H1 (cell line): ENCODE data around the gene TMEM121B. TPM values are rescaled to one million over a fixed set of nuclear protein-coding genes. Genes with fewer than 3 reads are reported as not detected.

ENCODE experiments used
- CTCF ChIA-PET: fragments of 300-600 bp; sonication (Branson Sonifier 250); formaldehyde crosslinking; loops from one replicate; lab custom pipeline; 2021; ENCODE audit not compliant: partially characterized antibody; lab: Charles Lee
- POLR2A ChIA-PET: fragments of 300-600 bp; sonication (Branson Sonifier 250); formaldehyde crosslinking; loops from one replicate; lab custom pipeline; 2021; ENCODE audit warnings: inconsistent platforms; ENCODE audit not compliant: partially characterized antibody; lab: Charles Lee
- DNase-seq, 2 experiments: peaks; one replicate each; pipeline versions ENCODE4 v3.0.0 to v3.0.0-alpha.2; 2010 to 2022; ENCODE audit warnings: low spot score in 2 of 2, low read depth in 1 of 2, mixed read lengths in 1 of 2
- FAIRE-seq: peaks from 2 replicates; lab custom pipeline; 2011; peaks lifted over from hg19 to GRCh38; lab: Jason Lieb, UNC
- H2AFZ ChIP-seq: 2 replicates; pipeline ENCODE4 v1.8.1; 2012; ENCODE audit warnings: low read length, inconsistent platforms
- H2AK5ac ChIP-seq: 2 replicates; pipeline ENCODE4 v1.6.1; 2013; ENCODE audit warnings: low read depth, low read length
- H2BK120ac ChIP-seq: replicated peaks from 2 replicates; pipeline ENCODE3; 2013; ENCODE audit warnings: low read depth, low read length, inconsistent platforms
- H2BK12ac ChIP-seq: 2 replicates; pipeline ENCODE4 v1.6.1; 2013; ENCODE audit warnings: low read depth, low read length
- H2BK15ac ChIP-seq: 2 replicates; pipeline ENCODE4 v1.6.1; 2013; ENCODE audit warnings: low read length
- H2BK20ac ChIP-seq: 2 replicates; pipeline ENCODE4 v1.6.1; 2013; ENCODE audit warnings: low read length
- H2BK5ac ChIP-seq: 2 replicates; pipeline ENCODE4 v1.6.1; 2013; ENCODE audit warnings: low read depth, low read length
- H3K14ac ChIP-seq: 2 replicates; pipeline ENCODE4 v1.6.1; 2013; ENCODE audit warnings: inconsistent platforms; ENCODE audit not compliant: insufficient read length
- H3K18ac ChIP-seq: 2 replicates; pipeline ENCODE4 v1.6.1; 2013; ENCODE audit warnings: low read length; ENCODE audit errors: extremely low read depth
- H3K23ac ChIP-seq: 2 replicates; pipeline ENCODE4 v1.6.1; 2013; ENCODE audit warnings: inconsistent platforms; ENCODE audit not compliant: insufficient read length
- H3K23me2 ChIP-seq: 2 replicates; pipeline ENCODE4 v1.6.1; 2013; ENCODE audit warnings: low read depth, low read length
- H3K27ac ChIP-seq: 2 replicates; pipeline ENCODE4 v1.6.1; 2011; ENCODE audit warnings: low read depth, low read length, inconsistent platforms
- H3K27me3 ChIP-seq, 4 experiments: replicated peaks in 1 of 4; 1 replicate in 1 of 4; 2 replicates in 3 of 4; pipeline versions ENCODE4 v1.6.1 to v1.8.1; 2011 to 2013; ENCODE audit warnings: low read length in 3 of 4, mild to moderate bottlenecking in 3 of 4, inconsistent platforms in 2 of 4, mixed read lengths in 2 of 4, moderate library complexity in 1 of 4; ENCODE audit not compliant: control insufficient read depth in 3 of 4, insufficient read depth in 3 of 4; ENCODE audit errors: extremely low read depth in 1 of 4
- H3K36me3 ChIP-seq, 4 experiments: 2 replicates each; pipeline versions ENCODE4 v1.6.1 to v1.8.1; 2011 to 2013; ENCODE audit warnings: mild to moderate bottlenecking in 4 of 4, low read length in 3 of 4, moderate library complexity in 2 of 4, control low read depth in 1 of 4, inconsistent platforms in 1 of 4; ENCODE audit not compliant: insufficient read depth in 4 of 4, control insufficient read depth in 2 of 4
- H3K4ac ChIP-seq: replicated peaks from 2 replicates; pipeline ENCODE3; 2013; ENCODE audit warnings: low read length, low read depth, mixed read lengths, inconsistent platforms; ENCODE audit not compliant: insufficient read length
- H3K4me1 ChIP-seq, 4 experiments: replicated peaks in 1 of 4; 1 replicate in 1 of 4; 2 replicates in 3 of 4; pipeline versions ENCODE4 v1.6.1 to v1.8.1; 2011 to 2013; ENCODE audit warnings: low read length in 3 of 4, inconsistent platforms in 2 of 4, mixed read lengths in 1 of 4; ENCODE audit not compliant: insufficient read depth in 4 of 4, control insufficient read depth in 3 of 4
- H3K4me2 ChIP-seq, 2 experiments: 2 replicates each; pipeline versions ENCODE4 v1.6.1 to v1.8.1; 2011 to 2013; ENCODE audit warnings: low read depth in 2 of 2, low read length in 2 of 2, control low read depth in 1 of 2, inconsistent platforms in 1 of 2, mild to moderate bottlenecking in 1 of 2; ENCODE audit not compliant: insufficient read depth in 1 of 2
- H3K4me3 ChIP-seq, 4 experiments: fragments of 200-600, 300-600 bp in 1 of 4; sonication (generic), shearing (Covaris generic), sonication (Bioruptor Twin) in 1 of 4; 2 replicates each; pipeline versions ENCODE4 v1.5.1 to v1.8.1; 2011 to 2016; ENCODE audit warnings: low read length in 4 of 4, low read depth in 3 of 4, control low read depth in 2 of 4, inconsistent platforms in 2 of 4, mild to moderate bottlenecking in 2 of 4, mixed read lengths in 1 of 4, moderate library complexity in 1 of 4; ENCODE audit not compliant: insufficient read depth in 2 of 4; ENCODE audit errors: extremely low read depth in 1 of 4
- H3K56ac ChIP-seq: replicated peaks from 2 replicates; pipeline ENCODE3; 2013; ENCODE audit warnings: low read depth, mild to moderate bottlenecking, mixed read lengths, low read length, inconsistent platforms; ENCODE audit not compliant: insufficient read length
- H3K79me1 ChIP-seq: 2 replicates; pipeline ENCODE4 v1.6.1; 2013; ENCODE audit warnings: low read depth, low read length, control low read depth
- H3K79me2 ChIP-seq, 2 experiments: 2 replicates each; pipeline versions ENCODE4 v1.6.1 to v1.8.1; 2012 to 2013; ENCODE audit warnings: low read length in 2 of 2, mild to moderate bottlenecking in 2 of 2, inconsistent platforms in 1 of 2; ENCODE audit not compliant: insufficient read depth in 2 of 2, control insufficient read depth in 1 of 2
- H3K9ac ChIP-seq, 4 experiments: replicated peaks in 1 of 4; 1 replicate in 1 of 4; 2 replicates in 3 of 4; pipeline versions ENCODE4 v1.6.1 to v1.8.1; 2011 to 2013; ENCODE audit warnings: low read depth in 3 of 4, low read length in 3 of 4, control low read depth in 2 of 4, mild to moderate bottlenecking in 2 of 4, moderate library complexity in 2 of 4, inconsistent platforms in 1 of 4; ENCODE audit errors: extremely low read depth in 1 of 4
- H3K9me3 ChIP-seq, 2 experiments: 2 replicates each; pipeline versions ENCODE4 v1.6.1 to v1.8.1; 2012 to 2013; ENCODE audit warnings: mild to moderate bottlenecking in 2 of 2, moderate library complexity in 2 of 2, control low read depth in 1 of 2, inconsistent platforms in 1 of 2, low read depth in 1 of 2, low read length in 1 of 2, mixed read lengths in 1 of 2; ENCODE audit not compliant: insufficient read depth in 2 of 2
- H4K20me1 ChIP-seq, 2 experiments: replicated peaks in 1 of 2; 2 replicates each; pipeline versions ENCODE3 to v1.8.1; 2011 to 2013; ENCODE audit warnings: inconsistent platforms in 2 of 2, low read length in 2 of 2, mild to moderate bottlenecking in 1 of 2; ENCODE audit not compliant: insufficient read depth in 2 of 2, control insufficient read depth in 1 of 2
- H4K5ac ChIP-seq: 2 replicates; pipeline ENCODE4 v1.6.1; 2013; ENCODE audit warnings: low read length, low read depth, mixed read lengths, inconsistent platforms; ENCODE audit not compliant: insufficient read length
- H4K8ac ChIP-seq: 2 replicates; pipeline ENCODE4 v1.8.0; 2013; ENCODE audit warnings: mild to moderate bottlenecking, moderate library complexity, low read length, inconsistent platforms; ENCODE audit not compliant: insufficient read depth; ENCODE audit errors: extremely low read depth
- H4K91ac ChIP-seq: replicated peaks from 2 replicates; pipeline ENCODE3; 2013; ENCODE audit warnings: low read length, mixed read lengths, inconsistent platforms; ENCODE audit not compliant: insufficient read length
- CBX8 ChIP-seq: fragments of 300-800, 300-1000 bp; sonication (generic); IDR thresholded peaks from 2 replicates; pipeline ENCODE4 v1.7.1; 2016; ENCODE audit warnings: low read depth, low read length, borderline replicate concordance
- CHD2 ChIP-seq: IDR thresholded peaks from 2 replicates; pipeline ENCODE4 v1.6.1; 2012; ENCODE audit warnings: low read length, improper control_type of control experiment
- CREB1 ChIP-seq: IDR thresholded peaks from 2 replicates; pipeline ENCODE4 v1.6.1; 2012; ENCODE audit warnings: inconsistent platforms
- CTCF ChIP-seq, 3 experiments: IDR thresholded peaks; 1 replicate in 2 of 3; 2 replicates in 1 of 3; pipeline versions ENCODE4 v1.5.1 to v1.6.1; 2011; ENCODE audit warnings: low read length in 3 of 3, mild to moderate bottlenecking in 3 of 3, inconsistent platforms in 2 of 3, low read depth in 1 of 3, moderate library complexity in 1 of 3; ENCODE audit not compliant: insufficient read depth in 1 of 3; ENCODE audit errors: control extremely low read depth in 1 of 3
- HDAC2 ChIP-seq, 2 experiments: fragments of 300-600 bp in 1 of 2; sonication (generic) in 1 of 2; IDR thresholded peaks; 2 replicates each; pipeline ENCODE4 v1.6.1; 2011 to 2012; ENCODE audit warnings: low read depth in 2 of 2, low read length in 2 of 2, mild to moderate bottlenecking in 2 of 2, moderate library complexity in 2 of 2, borderline replicate concordance in 1 of 2, inconsistent platforms in 1 of 2
- HDAC6 ChIP-seq: IDR thresholded peaks from one replicate; pipeline ENCODE4 v1.7.1; 2012; ENCODE audit warnings: low read depth, mild to moderate bottlenecking, inconsistent platforms, low read length, moderate library complexity
- JUND ChIP-seq: IDR thresholded peaks from 2 replicates; pipeline ENCODE4 v1.6.1; 2011; ENCODE audit warnings: mild to moderate bottlenecking, improper control_type of control experiment, low read length
- MAX ChIP-seq: IDR thresholded peaks from 2 replicates; pipeline ENCODE4 v1.6.1; 2012; ENCODE audit warnings: inconsistent platforms
- RXRA ChIP-seq: IDR thresholded peaks from 2 replicates; pipeline ENCODE4 v1.6.1; 2011; ENCODE audit warnings: low read depth, mild to moderate bottlenecking, low read length, moderate library complexity; ENCODE audit not compliant: insufficient read depth
- SIRT6 ChIP-seq: IDR thresholded peaks from one replicate; pipeline ENCODE4 v1.7.1; 2012; ENCODE audit warnings: low read length, inconsistent platforms
- SP4 ChIP-seq: IDR thresholded peaks from 2 replicates; pipeline ENCODE4 v1.6.1; 2012; ENCODE audit warnings: low read length, inconsistent platforms
- TEAD4 ChIP-seq: IDR thresholded peaks from 2 replicates; pipeline ENCODE4 v1.6.1; 2012; ENCODE audit warnings: low read depth, low read length, inconsistent platforms, mixed read lengths
- WGBS, 2 experiments: shearing (Covaris generic) in 1 of 2; methylation state at CpG; one replicate each; pipeline versions ENCODE4 v1.1.6 to v1.1.7; 2013 to 2015; ENCODE audit warnings: low lambda C conversion rate in 2 of 2, mixed read lengths in 2 of 2, inconsistent platforms in 1 of 2, low coverage in 1 of 2, missing lambda C conversion rate in 1 of 2; ENCODE audit not compliant: insufficient replicate concordance in 2 of 2, insufficient coverage in 1 of 2, insufficient read length in 1 of 2; ENCODE audit errors: extremely low coverage in 1 of 2, missing lambda C conversion rate in 1 of 2; 5-methylcytosine and 5-hydroxymethylcytosine counted together
- polyA plus RNA-seq, 7 experiments: library from polyadenylated mRNA; depleted of rRNA in 3 of 7; stranded (reverse) in 5 of 7; unstranded in 2 of 7; fragments of >200 nt in 5 of 7; fragments of 200-250 nt in 2 of 7; gene quantifications; 1 replicate in 5 of 7; 2 replicates in 1 of 7; 4 replicates in 1 of 7; pipeline versions ENCODE4 v1.2.1 to v1.2.3, GENCODE V29; 2011 to 2013; ENCODE audit warnings: missing spikeins in 2 of 7, mixed read lengths in 2 of 7
- total RNA-seq: library from RNA; stranded (reverse); fragmentation: NEBNext Ultra II Directional; extraction: Animal tissue kit (Norgen Biotek cat#: 25700); gene quantifications from 2 replicates; pipeline ENCODE4 v1.2.1, GENCODE V29; 2021

TMEM121B gene
- total and polyA plus RNA-seq, 2 of the 8 experiments (the other 6 are each of a cell fraction or from before 2014, with no cell fraction given), result 4.3 to 6.9 TPM

GRCh38 chr22:17097701-17098100, 23.5 kb downstream of the TMEM121B start:
- no peak overlapping the region for H3K56ac ChIP-seq
- CTCF ChIA-PET, result interaction anchor here (0.7 to 3.4 kb wide), 3 partner anchors 8 to 74 kb away, joined by 3 to 35 read pairs (median 17); no protein-coding TSS in a partner anchor
- no peak overlapping the region for H3K4me2 ChIP-seq
- no peak overlapping the region for H2BK15ac ChIP-seq
- H2BK20ac ChIP-seq, result no peak overlapping the region
- WGBS, 2 experiments, result 87% methylated on average over 6 of the region's 6 CpGs; no CpG with 5 or more reads in 1 of the 2 experiments
- DNase-seq, result no peak
- H3K14ac ChIP-seq, result no peak overlapping the region
- FAIRE-seq, result no peak
- no peak overlapping the region for H2AK5ac ChIP-seq
- peaks cover 0 to 2% of the 10 kb centered on the region in 2 experiments for H4K20me1 ChIP-seq
- no peaks in the 10 kb centered on the region for H3K9me3 ChIP-seq
- H4K91ac ChIP-seq, result no peak overlapping the region
- H2BK120ac ChIP-seq, result no peak overlapping the region
- no peak overlapping the region for H3K4ac ChIP-seq
- H3K4me1 ChIP-seq, result no peaks in the 10 kb centered on the region
- H3K4me3 ChIP-seq, result no peak overlapping the region
- H3K18ac ChIP-seq, result no peak overlapping the region
- peaks cover 0 to 2% (median 0%) of the 10 kb centered on the region in 4 experiments; a peak in 2 of 8 replicates for H3K36me3 ChIP-seq
- H4K8ac ChIP-seq, result no peak overlapping the region
- H3K27ac ChIP-seq, result no peak overlapping the region
- no peak overlapping the region for H2BK12ac ChIP-seq
- POLR2A ChIA-PET, result interaction anchor here (1.1 kb wide), 1 partner anchor 9 kb away, joined by 3 read pairs; no protein-coding TSS in a partner anchor
- no peaks in the 10 kb centered on the region for H3K79me2 ChIP-seq
- no peak overlapping the region for H2BK5ac ChIP-seq
- no peak overlapping the region for H2AFZ ChIP-seq
- H3K23me2 ChIP-seq, result no peaks in the 10 kb centered on the region
- H4K5ac ChIP-seq, result no peak overlapping the region
- peaks cover 4% of the 10 kb centered on the region; the same call in 1 of the 2 replicates for H3K79me1 ChIP-seq
- H3K23ac ChIP-seq, result no peak overlapping the region
- H3K27me3 ChIP-seq, result no peaks in the 10 kb centered on the region
- no peak overlapping the region for H3K9ac ChIP-seq
- TF ChIP-seq HDAC2 (IDR thresholded peaks at IDR 0.05; ENCODE audit: borderline replicate concordance in 1 of 2, low read depth in 2 of 2, low read length in 2 of 2) (no peak), SP4 (no peak), MAX (no peak), SIRT6 (no peak), CBX8 (no peak), CREB1 (no peak), RXRA (no peak), HDAC6 (no peak), JUND (no peak), CHD2 (no peak), CTCF (IDR thresholded peaks at IDR 0.05; ENCODE audit: control extremely low read depth in 1 of 3, insufficient read depth in 1 of 3, low read depth in 1 of 3, low read length in 3 of 3) (no peak), TEAD4 (no peak)
